H1 (cell line): ENCODE data around the gene CDK5. TPM values are rescaled to one million over a fixed set of nuclear protein-coding genes. Genes with fewer than 3 reads are reported as not detected.
A peak's percentile ranks its signal among the peaks of the same experiment; 100 is the strongest.

Source experiments
- CTCF ChIP-seq, 3 experiments: IDR thresholded peaks; 1 replicate in 2 of 3; 2 replicates in 1 of 3; pipeline versions ENCODE4 v1.5.1 to v1.6.1; 2011; ENCODE audit warnings: low read length in 3 of 3, mild to moderate bottlenecking in 3 of 3, inconsistent platforms in 2 of 3, low read depth in 1 of 3, moderate library complexity in 1 of 3; ENCODE audit not compliant: insufficient read depth in 1 of 3; ENCODE audit errors: control extremely low read depth in 1 of 3
- EP300 ChIP-seq, 2 experiments: IDR thresholded peaks; 1 replicate in 1 of 2; 2 replicates in 1 of 2; pipeline ENCODE4 v1.6.1; 2011 to 2012; ENCODE audit warnings: low read depth in 2 of 2, low read length in 2 of 2, mild to moderate bottlenecking in 2 of 2, borderline replicate concordance in 1 of 2, inconsistent platforms in 1 of 2, moderate library complexity in 1 of 2
- GABPA ChIP-seq: IDR thresholded peaks from 2 replicates; pipeline ENCODE4 v1.6.1; 2011; ENCODE audit warnings: mild to moderate bottlenecking, low read length, moderate library complexity, borderline replicate concordance; ENCODE audit not compliant: insufficient read depth
- JUND ChIP-seq: IDR thresholded peaks from 2 replicates; pipeline ENCODE4 v1.6.1; 2011; ENCODE audit warnings: mild to moderate bottlenecking, improper control_type of control experiment, low read length
- RXRA ChIP-seq: IDR thresholded peaks from 2 replicates; pipeline ENCODE4 v1.6.1; 2011; ENCODE audit warnings: low read depth, mild to moderate bottlenecking, low read length, moderate library complexity; ENCODE audit not compliant: insufficient read depth
- SIN3A ChIP-seq, 2 experiments: IDR thresholded peaks in 1 of 2; conservative IDR thresholded peaks in 1 of 2; 2 replicates each; pipeline ENCODE4 v1.6.1; 2011 to 2012; ENCODE audit warnings: low read length in 2 of 2, improper control_type of control experiment in 1 of 2, low read depth in 1 of 2, mild to moderate bottlenecking in 1 of 2
- TAF1 ChIP-seq: IDR thresholded peaks from 2 replicates; pipeline ENCODE4 v1.6.1; 2011; ENCODE audit warnings: mild to moderate bottlenecking, low read depth, low read length
- TAF7 ChIP-seq: optimal IDR thresholded peaks from 2 replicates; pipeline ENCODE3; 2011; ENCODE audit warnings: low read depth, mild to moderate bottlenecking, inconsistent platforms, low read length, moderate library complexity, borderline replicate concordance
- polyA plus RNA-seq, 7 experiments: library from polyadenylated mRNA; depleted of rRNA in 3 of 7; stranded (reverse) in 5 of 7; unstranded in 2 of 7; fragments of >200 nt in 5 of 7; fragments of 200-250 nt in 2 of 7; gene quantifications; 1 replicate in 5 of 7; 2 replicates in 1 of 7; 4 replicates in 1 of 7; pipeline versions ENCODE4 v1.2.1 to v1.2.3, GENCODE V29; 2011 to 2013; ENCODE audit warnings: missing spikeins in 2 of 7, mixed read lengths in 2 of 7
- total RNA-seq: library from RNA; stranded (reverse); fragmentation: NEBNext Ultra II Directional; extraction: Animal tissue kit (Norgen Biotek cat#: 25700); gene quantifications from 2 replicates; pipeline ENCODE4 v1.2.1, GENCODE V29; 2021

Gene CDK5
- total and polyA plus RNA-seq, 2 of the 8 experiments (the other 6 are each of a cell fraction or from before 2014, with no cell fraction given), result 22.8 to 37.2 TPM

DNA sequence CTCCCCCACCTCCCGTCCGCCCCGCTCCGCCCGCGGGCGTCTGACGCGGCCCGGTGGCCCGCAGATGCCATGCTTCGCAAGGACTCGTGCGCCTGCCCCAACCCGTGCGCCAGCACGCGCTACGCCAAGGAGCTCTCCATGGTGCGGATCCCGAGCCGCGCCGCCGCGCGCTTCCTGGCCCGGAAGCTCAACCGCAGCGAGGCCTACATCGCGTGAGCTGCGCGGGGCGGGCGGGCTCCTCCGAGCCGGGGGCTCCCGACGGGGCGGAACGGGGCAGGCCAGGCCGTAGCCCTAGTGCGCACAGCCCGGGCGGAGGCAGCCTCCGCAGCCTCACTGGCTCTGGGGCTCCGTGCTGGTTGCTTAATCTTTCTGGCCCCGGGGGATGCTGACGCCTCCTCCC is 6.6 kb downstream of the CDK5 start (continued):
- TF ChIP-seq EP300 (IDR thresholded peaks at IDR 0.05; ENCODE audit: borderline replicate concordance in 1 of 2, low read depth in 2 of 2, low read length in 2 of 2) (peak in 1 of 2 experiments; percentile 79; a peak in 2 of 3 replicates), RXRA (no peak), TAF7 (peak; percentile 65), SIN3A (conservative IDR thresholded peaks at IDR 0.05 in 1 of 2, IDR thresholded peaks at IDR 0.05 in 1 of 2; ENCODE audit: low read depth in 1 of 2, low read length in 2 of 2) (peak; percentile 98 to 99), CTCF (IDR thresholded peaks at IDR 0.05; ENCODE audit: control extremely low read depth in 1 of 3, insufficient read depth in 1 of 3, low read depth in 1 of 3, low read length in 3 of 3) (peak in 1 of 3 experiments; percentile 4; a peak in 1 of 4 replicates), GABPA (peak; percentile 84; the same call in 1 of the 2 replicates), TAF1 (no peak), JUND (no peak)
